ENCODE data around the gene IL33. TPM values are rescaled to one million over a fixed set of nuclear protein-coding genes. Genes with fewer than 3 reads are reported as not detected.

The IL33 gene
- total and polyA plus RNA-seq, 2 donors: 9.3 to 14.5 TPM

GRCh38 chr9:6226696-6227095, 11.1 kb downstream of the IL33 start:
- Histone ChIP-seq H3K27ac (ENCODE audit: low read depth in 1 of 2, low read length in 1 of 2) (no peak overlapping the region), H3K4me1 (ENCODE audit: control insufficient read depth in 2 of 2, insufficient read depth in 2 of 2, low read length in 2 of 2) (no peaks in the 10 kb centered on the region)

GRCh38 chr9:6229186-6229585, 13.6 kb downstream of the IL33 start:
- DNase-seq (ENCODE audit: low read depth in 6 of 9, low spot score in 9 of 9): no peak
- Histone ChIP-seq H3K4me3 (ENCODE audit: low read length in 2 of 2) (no peak overlapping the region), H3K27ac (ENCODE audit: low read depth in 1 of 2, low read length in 1 of 2) (no peak overlapping the region), H3K4me1 (ENCODE audit: control insufficient read depth in 2 of 2, insufficient read depth in 2 of 2, low read length in 2 of 2) (no peaks in the 10 kb centered on the region), H3K9me3 (ENCODE audit: control insufficient read depth in 2 of 2, insufficient read depth in 1 of 2, low read length in 1 of 2) (no peaks in the 10 kb centered on the region), H3K36me3 (ENCODE audit: control insufficient read depth in 2 of 2, insufficient read depth in 2 of 2, low read length in 1 of 2) (no peaks in the 10 kb centered on the region), H3K27me3 (ENCODE audit: control insufficient read depth in 2 of 2, insufficient read depth in 1 of 2, low read length in 1 of 2) (no peaks in the 10 kb centered on the region)
- 94% methylated on average over 2 of the region's 2 CpGs for WGBS

More at GRCh38 chr9:6226696-6227095, 11.1 kb downstream of the IL33 start:
- DNase-seq (ENCODE audit: low read depth in 6 of 9, low spot score in 9 of 9): no peak
- Histone ChIP-seq H3K36me3 (ENCODE audit: control insufficient read depth in 2 of 2, insufficient read depth in 2 of 2, low read length in 1 of 2) (no peaks in the 10 kb centered on the region), H3K9me3 (ENCODE audit: control insufficient read depth in 2 of 2, insufficient read depth in 1 of 2, low read length in 1 of 2) (no peaks in the 10 kb centered on the region), H3K4me3 (ENCODE audit: low read length in 2 of 2) (no peak overlapping the region), H3K27me3 (ENCODE audit: control insufficient read depth in 2 of 2, insufficient read depth in 1 of 2, low read length in 1 of 2) (no peaks in the 10 kb centered on the region)
- 0% methylated on average over 1 of the region's 1 CpG for WGBS

GRCh38 chr9:6229619-6230018, 14.0 kb downstream of the IL33 start:
- no peak overlapping the region for H3K27ac ChIP-seq (ENCODE audit: low read depth in 1 of 2, low read length in 1 of 2)
- WGBS: 54% methylated on average over 1 of the region's 1 CpG
- H3K9me3 ChIP-seq (ENCODE audit: control insufficient read depth in 2 of 2, insufficient read depth in 1 of 2, low read length in 1 of 2): no peaks in the 10 kb centered on the region
- no peak for DNase-seq (ENCODE audit: low read depth in 6 of 9, low spot score in 9 of 9)
- H3K36me3 ChIP-seq (ENCODE audit: control insufficient read depth in 2 of 2, insufficient read depth in 2 of 2, low read length in 1 of 2): no peaks in the 10 kb centered on the region
- no peaks in the 10 kb centered on the region for H3K27me3 ChIP-seq (ENCODE audit: control insufficient read depth in 2 of 2, insufficient read depth in 1 of 2, low read length in 1 of 2)
- no peaks in the 10 kb centered on the region for H3K4me1 ChIP-seq (ENCODE audit: control insufficient read depth in 2 of 2, insufficient read depth in 2 of 2, low read length in 2 of 2)
- no peak overlapping the region for H3K4me3 ChIP-seq (ENCODE audit: low read length in 2 of 2)

GRCh38 chr9:6230037-6230780, 14.6 kb downstream of the IL33 start:
- Histone ChIP-seq H3K27ac (ENCODE audit: low read depth in 1 of 2, low read length in 1 of 2) (no peak overlapping the region), H3K36me3 (ENCODE audit: control insufficient read depth in 2 of 2, insufficient read depth in 2 of 2, low read length in 1 of 2) (no peaks in the 10 kb centered on the region), H3K4me3 (ENCODE audit: low read length in 2 of 2) (no peak overlapping the region), H3K27me3 (ENCODE audit: control insufficient read depth in 2 of 2, insufficient read depth in 1 of 2, low read length in 1 of 2) (no peaks in the 10 kb centered on the region), H3K9me3 (ENCODE audit: control insufficient read depth in 2 of 2, insufficient read depth in 1 of 2, low read length in 1 of 2) (no peaks in the 10 kb centered on the region), H3K4me1 (ENCODE audit: control insufficient read depth in 2 of 2, insufficient read depth in 2 of 2, low read length in 2 of 2) (no peaks in the 10 kb centered on the region)
- 94% methylated on average over 2 of the region's 2 CpGs for WGBS
- DNase-seq (ENCODE audit: low read depth in 6 of 9, low spot score in 9 of 9): no peak

DNA sequence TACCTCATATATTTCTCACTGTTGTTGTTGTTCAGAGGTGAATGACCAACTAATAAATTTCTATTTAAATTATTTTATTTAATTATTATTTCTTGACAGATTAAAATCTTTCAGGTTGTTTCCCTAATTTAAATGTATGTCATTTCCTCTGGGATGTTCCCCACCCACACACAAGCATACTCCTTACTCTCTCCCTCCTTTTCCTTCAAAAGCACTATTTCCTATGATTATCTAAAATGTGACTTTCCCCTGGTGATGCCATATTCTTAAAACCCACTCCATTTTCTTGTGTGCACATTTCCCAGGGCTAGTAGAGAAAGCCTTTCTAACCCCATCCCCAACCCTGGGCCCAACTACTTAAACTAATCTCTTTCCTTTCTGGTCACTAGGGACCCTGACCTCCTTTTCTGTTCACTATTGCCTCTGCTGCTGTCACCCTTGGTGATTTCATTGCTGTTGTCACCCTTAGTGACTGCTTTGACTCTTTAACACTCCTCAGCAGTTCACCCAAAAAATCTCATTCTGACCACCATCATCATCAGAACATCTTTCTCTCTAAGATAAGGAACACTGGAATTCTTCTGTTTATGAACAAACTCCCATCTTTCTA, 16.8 kb downstream of the IL33 start:
- no peak for DNase-seq (ENCODE audit: low read depth in 6 of 9, low spot score in 9 of 9)
- Histone ChIP-seq H3K9me3 (ENCODE audit: control insufficient read depth in 2 of 2, insufficient read depth in 1 of 2, low read length in 1 of 2) (no peaks in the 10 kb centered on the region), H3K27ac (ENCODE audit: low read depth in 1 of 2, low read length in 1 of 2) (no peak overlapping the region), H3K4me1 (ENCODE audit: control insufficient read depth in 2 of 2, insufficient read depth in 2 of 2, low read length in 2 of 2) (no peaks in the 10 kb centered on the region), H3K4me3 (ENCODE audit: low read length in 2 of 2) (no peak overlapping the region), H3K27me3 (ENCODE audit: control insufficient read depth in 2 of 2, insufficient read depth in 1 of 2, low read length in 1 of 2) (no peaks in the 10 kb centered on the region), H3K36me3 (ENCODE audit: control insufficient read depth in 2 of 2, insufficient read depth in 2 of 2, low read length in 1 of 2) (no peaks in the 10 kb centered on the region)

DNA sequence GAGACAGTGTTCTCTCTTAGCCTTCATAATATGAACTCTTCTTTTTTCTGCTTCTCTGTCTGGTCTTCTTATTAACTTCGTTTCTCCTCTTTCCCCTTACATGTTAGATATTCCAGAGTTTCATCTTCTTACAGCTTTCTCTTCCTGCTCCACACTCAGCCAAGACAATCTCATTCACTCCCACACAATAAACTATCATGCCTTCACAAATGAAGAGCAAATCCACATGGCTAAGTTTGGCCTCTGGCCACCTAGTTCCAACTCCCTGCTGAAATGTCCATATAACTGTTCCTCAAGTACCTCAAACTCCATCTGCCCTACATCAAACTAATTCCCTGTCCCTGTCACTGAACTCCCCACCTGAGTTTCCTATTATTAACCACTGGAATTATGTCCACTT, 18.4 kb downstream of the IL33 start:
- Histone ChIP-seq H3K36me3 (ENCODE audit: control insufficient read depth in 2 of 2, insufficient read depth in 2 of 2, low read length in 1 of 2) (no peaks in the 10 kb centered on the region), H3K4me1 (ENCODE audit: control insufficient read depth in 2 of 2, insufficient read depth in 2 of 2, low read length in 2 of 2) (no peaks in the 10 kb centered on the region), H3K27me3 (ENCODE audit: control insufficient read depth in 2 of 2, insufficient read depth in 1 of 2, low read length in 1 of 2) (no peaks in the 10 kb centered on the region), H3K27ac (ENCODE audit: low read depth in 1 of 2, low read length in 1 of 2) (no peak overlapping the region), H3K4me3 (ENCODE audit: low read length in 2 of 2) (no peak overlapping the region), H3K9me3 (ENCODE audit: control insufficient read depth in 2 of 2, insufficient read depth in 1 of 2, low read length in 1 of 2) (no peaks in the 10 kb centered on the region)
- WGBS: 90% methylated on average over 1 of the region's 1 CpG
- no peak for DNase-seq (ENCODE audit: low read depth in 6 of 9, low spot score in 9 of 9)

GRCh38 chr9:6237267-6237666, 21.7 kb downstream of the IL33 start:
- 96% methylated on average over 2 of the region's 2 CpGs for WGBS
- Histone ChIP-seq H3K27ac (ENCODE audit: low read depth in 1 of 2, low read length in 1 of 2) (no peak overlapping the region), H3K4me1 (ENCODE audit: control insufficient read depth in 2 of 2, insufficient read depth in 2 of 2, low read length in 2 of 2) (no peaks in the 10 kb centered on the region), H3K27me3 (ENCODE audit: control insufficient read depth in 2 of 2, insufficient read depth in 1 of 2, low read length in 1 of 2) (no peaks in the 10 kb centered on the region), H3K4me3 (ENCODE audit: low read length in 2 of 2) (no peak overlapping the region), H3K9me3 (ENCODE audit: control insufficient read depth in 2 of 2, insufficient read depth in 1 of 2, low read length in 1 of 2) (no peaks in the 10 kb centered on the region), H3K36me3 (ENCODE audit: control insufficient read depth in 2 of 2, insufficient read depth in 2 of 2, low read length in 1 of 2) (no peaks in the 10 kb centered on the region)
- no peak for DNase-seq (ENCODE audit: low read depth in 6 of 9, low spot score in 9 of 9)

DNA sequence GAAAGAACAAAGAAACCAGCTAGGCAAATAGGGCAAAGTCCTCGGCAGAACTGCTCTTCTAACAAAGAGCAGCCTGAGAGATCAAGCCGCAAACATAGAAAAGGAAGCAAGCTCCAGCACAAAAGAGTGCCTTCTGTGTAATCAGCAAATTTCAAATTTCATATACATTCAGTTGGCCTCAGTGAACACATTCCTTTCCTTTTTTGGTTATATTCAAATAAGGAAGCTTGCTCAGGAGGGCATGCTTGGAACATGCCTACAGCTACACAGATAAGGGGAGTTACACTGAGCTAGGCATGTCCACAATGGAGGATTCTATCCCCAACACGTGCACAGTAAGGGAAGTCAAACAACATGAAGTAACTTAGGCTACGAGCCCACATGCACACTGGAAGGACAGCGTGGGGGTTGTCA, 23.4 kb downstream of the IL33 start:
- no peak for DNase-seq (ENCODE audit: low read depth in 6 of 9, low spot score in 9 of 9)
- WGBS: 94% methylated on average over 5 of the region's 5 CpGs
- H3K4me1 ChIP-seq (ENCODE audit: control insufficient read depth in 2 of 2, insufficient read depth in 2 of 2, low read length in 2 of 2): no peaks in the 10 kb centered on the region

GRCh38 chr9:6239694-6240093, 24.1 kb downstream of the IL33 start:
- DNase-seq (ENCODE audit: low read depth in 6 of 9, low spot score in 9 of 9): no peak
- 98% methylated on average over 2 of the region's 2 CpGs for WGBS
- Histone ChIP-seq H3K27me3 (ENCODE audit: control insufficient read depth in 2 of 2, insufficient read depth in 1 of 2, low read length in 1 of 2) (no peaks in the 10 kb centered on the region), H3K36me3 (ENCODE audit: control insufficient read depth in 2 of 2, insufficient read depth in 2 of 2, low read length in 1 of 2) (no peaks in the 10 kb centered on the region), H3K9me3 (ENCODE audit: control insufficient read depth in 2 of 2, insufficient read depth in 1 of 2, low read length in 1 of 2) (no peaks in the 10 kb centered on the region), H3K4me1 (ENCODE audit: control insufficient read depth in 2 of 2, insufficient read depth in 2 of 2, low read length in 2 of 2) (no peaks in the 10 kb centered on the region), H3K27ac (ENCODE audit: low read depth in 1 of 2, low read length in 1 of 2) (no peak overlapping the region), H3K4me3 (ENCODE audit: low read length in 2 of 2) (no peak overlapping the region)

More for the DNA sequence above, 23.4 kb downstream of the IL33 start:
- no peaks in the 10 kb centered on the region for H3K36me3 ChIP-seq (ENCODE audit: control insufficient read depth in 2 of 2, insufficient read depth in 2 of 2, low read length in 1 of 2)
- no peaks in the 10 kb centered on the region for H3K9me3 ChIP-seq (ENCODE audit: control insufficient read depth in 2 of 2, insufficient read depth in 1 of 2, low read length in 1 of 2)
- no peak overlapping the region for H3K4me3 ChIP-seq (ENCODE audit: low read length in 2 of 2)
- no peaks in the 10 kb centered on the region for H3K27me3 ChIP-seq (ENCODE audit: control insufficient read depth in 2 of 2, insufficient read depth in 1 of 2, low read length in 1 of 2)
- H3K27ac ChIP-seq (ENCODE audit: low read depth in 1 of 2, low read length in 1 of 2): no peak overlapping the region
